ENCODE data around the gene SEC23B. TPM values are rescaled to one million over a fixed set of nuclear protein-coding genes. Genes with fewer than 3 reads are reported as not detected.

SEC23B gene
- total and polyA plus RNA-seq, 2 of the 4 experiments (the other 2 are of a cell fraction), result 51.5 to 78.9 TPM

DNA sequence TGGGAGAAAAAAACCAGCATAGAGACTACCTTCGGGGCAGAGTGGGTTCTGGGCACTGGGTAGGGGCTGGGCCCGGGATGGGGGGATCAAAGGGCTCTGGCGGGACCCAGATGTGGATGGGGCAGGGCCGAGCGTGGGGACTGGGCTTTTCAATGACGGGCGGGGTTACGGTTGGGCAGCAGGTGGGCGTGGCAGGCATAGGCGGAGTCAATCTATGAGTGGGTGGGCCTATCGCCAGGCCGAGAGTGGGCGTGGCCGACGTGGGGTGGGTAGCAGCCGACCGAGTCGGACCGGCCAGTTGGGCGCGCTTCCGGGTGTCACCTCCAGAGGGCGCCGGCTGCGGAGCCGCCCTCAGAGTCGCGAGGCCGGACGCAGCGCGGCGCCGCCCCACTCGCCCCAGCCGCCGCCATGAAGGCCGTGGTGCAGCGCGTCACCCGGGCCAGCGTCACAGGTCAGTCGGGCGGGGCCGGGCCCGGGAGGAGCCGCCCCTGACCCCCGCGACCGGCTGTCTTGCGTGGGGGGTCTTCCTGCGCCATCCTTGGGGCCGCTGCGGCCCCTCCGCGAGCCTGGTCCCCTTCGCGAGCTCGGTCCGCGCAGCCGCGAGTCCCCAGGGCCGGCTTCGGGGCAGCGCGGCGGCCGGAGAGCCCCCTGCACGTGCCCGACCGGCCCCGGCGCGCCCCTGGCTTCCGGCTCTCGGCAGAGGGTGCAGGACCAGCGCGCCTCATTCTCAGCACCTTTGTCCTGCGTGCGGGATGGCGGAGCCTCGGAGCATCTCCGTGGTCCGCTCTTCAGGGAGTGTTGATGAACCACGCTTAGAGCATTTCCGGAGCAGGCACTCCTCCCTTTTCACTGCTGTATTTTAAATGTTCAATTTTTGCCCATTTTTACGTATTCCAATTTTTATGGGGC lies 80.2 kb downstream of the SEC23B start, which contains the start of gene DTD1 (continued):
- TF ChIP-seq RCOR1 (IDR thresholded peaks at IDR 0.05; ENCODE audit: insufficient replicate concordance, low read length), result no peak

DNA sequence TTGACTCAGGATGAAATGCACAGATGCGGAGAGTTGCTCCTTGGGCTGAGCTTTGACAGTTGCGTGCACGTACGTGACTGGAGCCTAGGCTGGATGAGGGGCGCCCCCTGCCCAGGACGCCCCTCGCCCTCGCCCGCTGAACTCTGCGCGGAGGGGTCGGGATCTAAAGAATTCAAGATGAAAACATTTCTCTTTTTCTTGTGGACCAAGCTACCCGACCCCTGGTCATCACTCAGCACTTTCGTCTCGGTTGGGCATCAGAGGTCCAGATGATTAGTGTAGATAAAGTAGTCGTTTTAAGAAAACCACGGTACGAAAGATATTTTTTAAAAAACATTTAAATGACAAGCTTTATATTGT lies 80.8 kb downstream of the SEC23B start:
- dilution Hi-C loops (cut with HindIII; ENCODE audit: low sequenced_read_pairs, unreplicated experiment), result no loop called here
- Histone ChIP-seq H3K4me2 (ENCODE audit: low read depth, low read length) (peak overlapping the region; percentile 68), H3K4ac (ENCODE audit: low read depth, low read length) (peak overlapping the region; percentile 69), H2AFZ (replicated peaks; ENCODE audit: low read length, poor library complexity) (peak overlapping the region; percentile 93), H3K4me3 (ENCODE audit: insufficient read depth, low read depth, low read length) (peak overlapping the region; percentile 75), H2BK15ac (ENCODE audit: low read depth, low read length) (no peak overlapping the region), H3K9me3 (ENCODE audit: control insufficient read depth, insufficient read depth, low read length) (no peaks in the 10 kb centered on the region), H2BK20ac (ENCODE audit: low read depth, low read length) (no peak overlapping the region), H4K5ac (ENCODE audit: low read depth, low read length) (peak overlapping the region; percentile 13), H3K27ac (ENCODE audit: insufficient read depth, low read length) (peak overlapping the region; percentile 41; the same call in 1 of the 2 replicates), H4K8ac (ENCODE audit: low read depth in 2 of 2, low read length in 2 of 2) (peak overlapping the region; percentile 46 to 85), H3K14ac (replicated peaks; ENCODE audit: low read depth, low read length) (peak overlapping the region; percentile 74), H3K23ac (ENCODE audit: low read depth, low read length) (peak overlapping the region; percentile 86), H2BK5ac (ENCODE audit: low read depth, low read length, poor library complexity, severe bottlenecking) (no peak overlapping the region), H4K20me1 (ENCODE audit: insufficient read depth, low read length) (no peaks in the 10 kb centered on the region), H3K18ac (ENCODE audit: low read depth, low read length) (no peak overlapping the region), H3K56ac (ENCODE audit: extremely low read depth, insufficient read depth, low read length) (no peak overlapping the region), H2BK120ac (ENCODE audit: low read depth, low read length) (no peak overlapping the region; the same call in 1 of the 2 replicates), H3K9me1 (ENCODE audit: insufficient read depth, low read length) (peaks cover under 1% of the 10 kb centered on the region; the same call in 1 of the 2 replicates), H3K36me3 (ENCODE audit: control insufficient read depth, insufficient read depth, low read length) (no peaks in the 10 kb centered on the region), H3K4me1 (ENCODE audit: control insufficient read depth, insufficient read depth, low read length) (no peaks in the 10 kb centered on the region), H3K79me1 (ENCODE audit: low read depth in 1 of 2, low read length in 2 of 2) (peaks cover 8 to 26% of the 10 kb centered on the region in 2 experiments; a peak in 3 of 4 replicates), H2AK9ac (replicated peaks; ENCODE audit: low read depth, low read length, poor library complexity) (peak overlapping the region; percentile 96), H4K91ac (ENCODE audit: insufficient read depth, low read depth, low read length) (peak overlapping the region; percentile 53; the same call in 1 of the 2 replicates), H2AK5ac (ENCODE audit: low read depth, low read length) (no peak overlapping the region), H3K27me3 (ENCODE audit: control insufficient read depth, insufficient read depth, low read length) (no peaks in the 10 kb centered on the region), H3K9ac (ENCODE audit: low read depth, low read length) (peak overlapping the region; percentile 72)
- POLR2A ChIA-PET (ENCODE audit: unreplicated experiment), result no interaction called here
- TSS peak; percentile 50 for BruUV-seq (replicated peaks)
- no peak for TF ChIP-seq RAD21 (IDR thresholded peaks at IDR 0.05; ENCODE audit: low read length)
- TF ChIP-seq BHLHE40 (IDR thresholded peaks at IDR 0.05; ENCODE audit: low read depth, low read length), result no peak
- no peak for TF ChIP-seq MXI1 (IDR thresholded peaks at IDR 0.05; ENCODE audit: borderline replicate concordance, low read depth, low read length)
- TF ChIP-seq, protein P1, sequence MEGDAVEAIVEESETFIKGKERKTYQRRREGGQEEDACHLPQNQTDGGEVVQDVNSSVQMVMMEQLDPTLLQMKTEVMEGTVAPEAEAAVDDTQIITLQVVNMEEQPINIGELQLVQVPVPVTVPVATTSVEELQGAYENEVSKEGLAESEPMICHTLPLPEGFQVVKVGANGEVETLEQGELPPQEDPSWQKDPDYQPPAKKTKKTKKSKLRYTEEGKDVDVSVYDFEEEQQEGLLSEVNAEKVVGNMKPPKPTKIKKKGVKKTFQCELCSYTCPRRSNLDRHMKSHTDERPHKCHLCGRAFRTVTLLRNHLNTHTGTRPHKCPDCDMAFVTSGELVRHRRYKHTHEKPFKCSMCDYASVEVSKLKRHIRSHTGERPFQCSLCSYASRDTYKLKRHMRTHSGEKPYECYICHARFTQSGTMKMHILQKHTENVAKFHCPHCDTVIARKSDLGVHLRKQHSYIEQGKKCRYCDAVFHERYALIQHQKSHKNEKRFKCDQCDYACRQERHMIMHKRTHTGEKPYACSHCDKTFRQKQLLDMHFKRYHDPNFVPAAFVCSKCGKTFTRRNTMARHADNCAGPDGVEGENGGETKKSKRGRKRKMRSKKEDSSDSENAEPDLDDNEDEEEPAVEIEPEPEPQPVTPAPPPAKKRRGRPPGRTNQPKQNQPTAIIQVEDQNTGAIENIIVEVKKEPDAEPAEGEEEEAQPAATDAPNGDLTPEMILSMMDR (conservative IDR thresholded peaks at IDR 0.05; ENCODE audit: low read depth, low read length), result no peak
- TF ChIP-seq MAFK (IDR thresholded peaks at IDR 0.05; ENCODE audit: low read depth, low read length), result no peak
- no peak for TF ChIP-seq POLR2A (IDR thresholded peaks at IDR 0.05; ENCODE audit: low read depth, low read length)
- TF ChIP-seq, protein P2, sequence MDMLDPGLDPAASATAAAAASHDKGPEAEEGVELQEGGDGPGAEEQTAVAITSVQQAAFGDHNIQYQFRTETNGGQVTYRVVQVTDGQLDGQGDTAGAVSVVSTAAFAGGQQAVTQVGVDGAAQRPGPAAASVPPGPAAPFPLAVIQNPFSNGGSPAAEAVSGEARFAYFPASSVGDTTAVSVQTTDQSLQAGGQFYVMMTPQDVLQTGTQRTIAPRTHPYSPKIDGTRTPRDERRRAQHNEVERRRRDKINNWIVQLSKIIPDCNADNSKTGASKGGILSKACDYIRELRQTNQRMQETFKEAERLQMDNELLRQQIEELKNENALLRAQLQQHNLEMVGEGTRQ (IDR thresholded peaks at IDR 0.05; ENCODE audit: low read depth, low read length), result no peak
- 3% methylated on average over 5 of the region's 18 CpGs; no CpG with 5 or more reads in 1 of the 2 experiments for WGBS, 2 experiments (ENCODE audit: extremely low coverage in 2 of 2, insufficient read length in 1 of 2)
- ATAC-seq (ENCODE audit: low read depth) (no peak), DNase-seq (no peak)
- intact Hi-C loops (cut with micrococcal nuclease), result loop anchor here (5.0 kb wide), 1 partner anchor 994 kb away; no protein-coding TSS in a partner anchor
- in situ Hi-C loops (cut with MboI; ENCODE audit: low sequenced_read_pairs), result no loop called here
- CTCF ChIA-PET, result no interaction called here

Data from IMR-90 (cell line).